Activated CD4-positive, alpha-beta T cell treated with anti-CD3 and anti-CD28 coated beads, Interleukin-2, amount 50 U/mL, for 4 hours (primary cell): ENCODE results near the gene TRPM3.

Experiments
- DNase-seq, 2 experiments: peaks; one replicate each; pipeline ENCODE4 v3.0.0-alpha.2; 2020

The TRPM3 gene

DNA sequence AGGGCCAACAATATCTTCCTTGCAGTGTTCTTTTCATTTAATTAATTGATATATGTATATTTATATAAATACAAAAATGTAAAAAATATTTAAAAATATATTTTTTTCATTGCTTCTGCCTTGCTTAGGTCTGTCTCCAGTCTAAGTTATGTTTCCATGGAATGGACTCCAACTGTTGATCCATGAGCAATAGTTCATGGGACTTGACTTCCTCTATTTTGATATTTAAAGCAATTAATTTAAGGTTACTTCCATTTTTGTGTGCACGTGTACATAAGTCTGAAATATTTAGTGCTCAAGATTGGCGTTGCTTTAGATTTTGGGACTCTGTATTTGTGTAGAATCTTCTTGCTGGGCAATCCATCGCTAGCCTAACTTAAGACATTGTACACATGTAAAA lies 551.6 kb downstream of the TRPM3 start:
- no peak for DNase-seq

DNA sequence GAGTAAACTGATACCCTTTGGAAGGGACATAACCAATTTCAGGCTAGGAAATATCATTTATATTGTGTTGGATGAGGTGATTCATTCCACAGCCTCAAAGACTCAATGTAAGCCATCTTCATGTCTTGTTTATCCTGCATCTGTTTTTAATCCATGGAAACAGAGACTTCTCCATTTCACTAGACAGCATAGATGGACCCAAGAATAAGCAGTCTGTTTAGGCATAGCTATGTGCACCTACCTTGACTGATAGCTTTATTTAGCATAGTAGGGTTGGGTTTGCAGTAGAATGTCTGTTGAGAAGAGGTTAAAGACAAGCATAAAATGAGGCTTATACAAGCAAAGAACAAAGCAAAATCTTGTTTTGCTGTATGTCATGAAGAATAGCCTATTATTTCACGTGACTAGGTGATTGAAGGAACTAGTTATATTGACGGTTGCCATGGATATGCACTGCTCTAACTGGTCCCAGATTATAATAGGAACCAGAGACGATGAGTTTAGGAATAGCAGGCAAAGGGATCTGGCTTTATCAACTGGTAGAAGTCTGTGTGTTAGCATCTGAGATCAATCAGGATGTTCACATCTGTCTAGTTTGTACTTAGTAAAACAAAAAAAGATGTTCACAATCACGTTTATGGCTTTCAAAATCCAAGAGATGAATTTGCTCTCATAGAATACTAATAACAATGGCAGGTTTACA lies 552.2 kb downstream of the TRPM3 start:
- no peak for DNase-seq

DNA sequence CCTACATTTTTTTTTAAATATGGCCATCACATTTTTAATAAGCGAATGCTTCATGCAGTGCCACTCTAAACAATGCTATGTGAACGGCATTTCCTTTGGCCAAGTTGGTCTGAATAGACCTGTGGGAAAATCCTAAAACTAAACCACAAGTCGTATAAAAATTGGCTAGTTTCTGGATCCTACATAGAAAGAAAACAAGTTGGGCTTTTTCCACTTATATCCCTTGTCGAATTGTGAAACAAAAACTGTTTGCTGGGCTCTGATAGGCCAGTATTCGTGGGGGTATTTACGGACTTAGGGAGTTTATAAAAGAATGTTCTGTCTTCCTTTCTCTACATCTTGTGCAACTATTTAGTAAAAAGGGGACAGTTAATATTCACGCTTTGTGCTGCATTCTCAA lies 553.9 kb downstream of the TRPM3 start:
- no peak for DNase-seq

DNA sequence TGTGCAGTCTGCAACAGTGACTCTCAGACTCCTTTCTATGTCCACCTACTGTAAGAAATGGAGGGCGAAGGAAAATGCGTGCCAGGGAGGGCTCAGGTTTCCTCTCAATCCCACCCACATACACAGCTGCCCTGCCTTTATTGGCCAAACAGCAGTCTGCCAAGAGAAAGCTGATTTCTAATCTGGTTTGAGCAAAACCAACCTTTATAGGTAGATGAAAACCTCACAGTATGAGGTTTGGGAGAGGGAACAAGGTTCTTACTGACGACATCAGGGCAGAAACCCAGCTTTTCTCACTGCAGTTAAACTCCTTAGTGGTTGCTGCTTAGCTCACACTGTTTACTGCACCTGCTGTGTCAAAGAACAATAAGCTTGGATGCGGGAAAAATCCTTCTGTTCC lies 554.7 kb downstream of the TRPM3 start:
- DNase-seq = no peak

DNA sequence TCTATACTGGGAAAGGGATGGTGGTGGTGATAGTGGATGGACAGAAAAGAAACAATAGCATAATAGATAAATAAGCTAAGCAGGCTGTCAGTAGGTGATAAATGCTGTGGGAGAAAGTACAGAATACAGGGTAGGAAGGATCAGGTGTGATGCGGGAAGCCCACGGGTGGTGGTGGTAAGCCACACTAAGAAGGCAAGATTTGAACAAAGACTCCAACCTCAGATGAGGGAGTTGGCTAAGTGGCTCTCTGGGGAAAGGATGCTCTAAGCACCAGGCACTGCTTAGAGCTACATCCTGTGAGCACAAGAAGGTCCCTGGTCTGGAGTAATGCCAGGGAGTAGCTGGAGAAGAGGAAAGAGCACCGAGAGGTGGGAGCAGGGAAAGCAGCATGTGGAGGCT lies 555.4 kb downstream of the TRPM3 start:
- DNase-seq = no peak

DNA sequence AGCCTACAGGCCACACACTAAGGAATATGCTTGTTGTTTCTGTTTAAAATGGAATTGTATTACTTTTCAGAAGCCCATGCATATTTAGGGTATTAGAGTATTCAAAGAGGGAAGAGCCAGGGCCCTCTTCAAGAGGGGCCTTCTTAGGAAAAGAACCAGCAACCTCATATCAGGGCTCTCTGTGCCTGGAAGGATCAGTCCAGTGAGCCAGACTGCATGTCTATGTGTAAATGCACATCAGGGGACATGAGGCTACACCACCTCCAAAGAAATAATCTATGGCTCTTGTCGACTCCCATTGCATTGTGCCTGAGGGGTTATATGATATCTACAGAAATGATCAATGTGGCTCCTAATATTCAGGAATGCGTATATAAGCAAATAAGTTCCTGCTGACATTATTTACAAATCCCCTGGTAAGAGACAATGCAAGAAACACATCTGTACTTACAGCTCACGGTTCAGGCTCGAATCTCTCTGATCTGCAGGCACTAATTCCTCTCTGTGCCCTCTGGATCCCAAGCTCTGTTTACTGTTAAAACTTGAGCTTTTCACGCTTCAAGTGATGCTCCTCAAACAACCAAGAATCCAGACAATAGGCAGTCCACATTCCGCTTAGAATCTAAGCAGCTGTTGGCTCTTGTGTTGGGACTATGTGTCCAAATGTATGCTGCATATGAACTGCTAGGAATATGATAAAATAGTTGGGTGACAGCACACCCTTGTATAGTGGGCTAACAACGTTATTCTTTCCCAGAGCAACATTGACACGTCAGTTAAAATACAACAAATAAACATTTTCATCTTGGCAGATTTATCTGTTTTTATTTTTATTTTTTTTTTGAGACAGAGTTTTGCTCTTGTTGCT lies 556.7 kb downstream of the TRPM3 start:
- DNase-seq = no peak

DNA sequence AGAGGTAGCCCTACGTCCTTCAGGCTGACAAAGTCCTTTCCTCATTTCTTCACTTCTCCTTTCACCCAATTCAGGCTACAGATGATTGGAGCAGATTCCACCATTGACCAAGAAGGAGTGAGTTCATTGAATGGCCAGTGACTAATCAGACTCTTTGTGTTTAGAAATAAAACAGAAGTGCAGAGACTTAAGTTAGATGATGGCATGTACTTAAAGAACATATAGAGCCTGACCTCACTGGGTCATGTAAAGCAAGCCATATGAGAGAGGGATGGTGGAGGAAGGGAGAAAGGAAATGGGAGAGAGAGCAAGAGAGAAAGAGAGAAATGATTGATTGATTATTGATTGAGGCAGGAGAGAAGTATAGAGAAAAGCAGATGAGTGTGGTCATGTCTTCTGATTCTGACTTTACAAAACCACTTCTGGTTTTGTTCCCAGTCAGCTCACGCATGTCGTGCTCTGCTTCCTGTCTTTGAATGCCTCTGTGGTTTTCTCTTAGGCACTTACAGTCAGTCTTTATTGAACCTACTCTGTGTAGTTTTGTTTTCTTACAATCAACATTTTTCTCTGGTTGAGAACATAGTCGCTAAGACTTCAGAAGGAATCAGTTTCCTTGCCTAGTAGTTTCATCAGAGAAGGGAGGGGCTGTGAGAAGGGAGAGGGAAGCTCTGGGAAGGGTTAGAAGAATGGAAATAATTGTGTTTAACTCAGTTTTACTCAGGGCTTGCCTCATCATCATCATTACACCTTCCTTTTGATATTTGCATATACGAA lies 557.8 kb downstream of the TRPM3 start:
- DNase-seq = peak; percentile 11 to 30

DNA sequence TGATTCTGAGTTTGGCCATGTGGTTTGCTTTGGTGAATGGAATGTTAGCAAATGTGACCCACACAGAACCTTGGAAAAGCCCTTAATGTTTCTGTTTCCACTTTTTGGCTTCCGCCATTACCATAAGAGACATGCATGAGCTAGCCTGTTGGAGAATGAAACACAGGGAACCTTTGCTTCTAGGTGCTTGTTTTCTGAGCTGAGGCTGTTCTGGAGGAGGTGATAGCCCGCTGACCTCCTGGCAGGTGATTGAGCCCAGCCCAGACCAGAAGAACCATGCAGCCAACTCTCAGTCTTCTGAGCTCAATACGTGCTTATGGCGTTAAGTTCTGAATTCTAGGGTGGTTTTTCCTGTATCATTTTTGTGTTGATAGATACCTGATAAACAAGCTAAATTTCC lies 558.4 kb downstream of the TRPM3 start:
- no peak for DNase-seq

DNA sequence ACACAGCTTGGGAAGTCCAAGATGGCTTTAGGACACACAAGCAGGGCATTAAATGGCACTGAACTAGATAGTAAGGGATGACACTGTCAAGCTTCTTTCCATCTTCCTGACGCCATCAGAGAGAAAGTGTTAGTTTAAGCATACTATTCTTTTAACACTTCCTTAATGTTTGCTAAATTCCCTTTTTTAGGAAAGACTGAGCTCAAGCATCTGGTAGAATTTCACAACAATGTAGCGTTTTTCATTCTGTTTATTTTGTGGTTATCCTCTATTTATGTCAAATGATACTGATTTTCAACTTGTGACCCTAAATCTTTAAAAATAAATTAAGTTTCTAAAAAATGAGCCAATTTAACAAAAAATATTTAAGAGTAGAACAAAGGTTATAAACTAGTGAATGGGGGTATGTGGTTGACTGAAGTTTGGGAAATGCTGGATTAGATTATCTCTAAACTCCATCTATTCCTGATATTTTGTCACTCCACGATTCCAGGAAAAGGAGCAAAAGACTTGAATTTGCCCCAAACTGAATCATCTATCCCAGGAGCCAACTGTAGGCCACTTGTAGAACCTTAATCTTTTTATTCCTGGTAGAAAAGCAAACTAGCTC lies 559.5 kb downstream of the TRPM3 start:
- no peak for DNase-seq

DNA sequence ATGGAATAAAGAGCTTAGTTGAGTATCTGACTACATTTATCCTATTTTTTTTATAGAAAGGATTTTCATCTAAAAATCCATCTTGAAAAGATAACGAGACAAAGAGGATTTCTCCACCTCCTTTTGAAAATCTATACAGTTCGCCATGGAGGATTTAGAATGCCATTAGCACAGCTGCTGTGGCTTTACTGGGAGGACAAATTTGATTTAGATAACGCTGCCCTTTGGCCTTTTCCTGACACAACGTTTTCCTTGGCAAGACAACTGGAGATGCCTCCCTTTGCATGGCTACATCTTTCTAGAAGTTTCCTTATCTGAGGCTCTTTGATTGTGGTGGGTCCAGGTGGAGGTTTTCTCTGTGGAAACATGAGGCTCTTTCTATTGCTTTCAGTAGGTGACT lies 560.3 kb downstream of the TRPM3 start:
- no peak for DNase-seq

DNA sequence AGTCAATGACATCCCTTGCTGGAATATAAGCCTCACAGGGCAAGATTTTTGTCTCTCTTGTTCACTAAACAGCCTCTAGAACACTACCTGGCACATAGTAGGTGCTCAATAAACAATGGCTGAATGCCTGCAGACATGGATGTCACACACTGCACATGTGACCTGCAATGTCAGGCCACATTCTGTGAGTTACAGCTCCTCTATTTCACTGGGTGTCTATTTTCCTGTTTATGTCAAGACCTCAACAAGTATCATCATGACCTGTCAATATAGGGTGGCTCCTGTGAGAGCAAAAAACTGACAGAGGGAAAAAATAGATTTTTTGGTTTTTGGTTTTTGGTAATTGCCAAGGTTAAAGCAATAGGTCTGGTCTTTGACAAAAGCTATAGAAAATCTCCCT lies 562.3 kb downstream of the TRPM3 start:
- no peak for DNase-seq

DNA sequence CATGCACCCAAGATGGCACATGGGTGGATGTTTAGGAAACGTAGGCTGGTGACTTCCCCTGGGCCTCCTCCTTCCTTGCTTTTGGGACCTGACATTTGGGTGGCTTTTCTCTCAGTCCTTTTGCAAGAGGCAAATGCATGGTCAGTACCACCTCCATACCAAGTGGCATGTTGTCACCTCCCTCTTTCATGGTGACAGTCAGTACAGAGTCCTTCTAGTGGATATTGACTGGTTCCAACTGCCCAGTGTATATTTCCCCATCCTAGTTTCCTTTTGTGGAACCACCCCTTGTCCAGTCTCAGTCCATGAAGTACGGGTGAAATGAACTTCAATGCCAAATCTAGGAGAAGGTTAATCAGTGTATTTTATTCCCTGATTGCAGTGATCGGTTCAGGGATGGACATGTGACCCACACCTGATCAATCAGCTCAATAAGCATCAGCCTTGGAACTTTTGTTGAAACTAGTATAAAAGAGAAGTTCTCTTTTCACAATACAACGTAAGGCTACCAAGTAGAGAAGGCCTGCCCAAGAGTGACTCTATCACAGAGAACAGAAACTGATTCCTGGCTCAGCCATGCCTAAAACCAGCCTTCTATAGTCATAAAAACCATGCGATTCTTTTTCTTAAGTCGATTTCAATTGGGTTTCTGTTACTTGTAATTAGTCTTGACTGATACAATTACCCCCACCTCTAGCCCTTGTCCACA lies 563.6 kb downstream of the TRPM3 start:
- no peak for DNase-seq

DNA sequence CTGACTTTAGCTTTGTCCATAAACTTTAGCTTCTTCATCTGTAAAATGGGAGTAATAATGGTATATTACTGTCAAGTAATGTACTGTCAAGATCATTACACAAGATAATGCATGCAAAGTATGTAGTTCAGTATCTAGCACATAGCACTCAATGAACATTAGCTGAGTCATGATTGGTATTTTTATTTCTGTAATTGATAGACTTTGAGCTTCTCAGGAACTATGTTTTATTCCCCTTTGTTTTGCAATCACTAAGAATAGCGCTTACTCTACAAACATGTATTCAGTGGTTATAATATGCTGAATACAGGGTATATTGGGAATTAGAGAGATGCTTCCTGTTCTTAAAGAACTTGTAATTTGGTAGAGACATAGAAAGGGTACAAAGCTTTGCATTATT lies 564.6 kb downstream of the TRPM3 start:
- DNase-seq = no peak

DNA sequence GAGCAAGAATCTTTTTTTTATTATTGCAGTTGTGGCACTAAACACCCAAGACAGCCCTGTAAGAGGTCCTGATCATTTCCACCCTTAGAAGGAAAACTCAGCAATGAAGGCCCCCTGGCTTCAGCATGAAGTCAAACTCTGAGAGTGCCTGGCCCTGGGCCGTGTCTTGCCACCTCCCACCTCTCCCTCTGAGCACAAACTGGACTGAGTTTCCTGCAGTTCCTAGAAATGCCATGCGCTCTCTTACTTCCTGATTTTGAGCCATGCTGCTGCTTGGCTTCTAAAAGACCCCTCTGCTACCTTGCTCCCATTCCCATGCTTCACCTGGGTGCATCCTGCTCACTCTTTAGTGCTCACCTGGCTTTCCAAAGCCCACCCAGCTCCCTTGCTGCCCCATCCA lies 566.5 kb downstream of the TRPM3 start:
- DNase-seq = no peak

DNA sequence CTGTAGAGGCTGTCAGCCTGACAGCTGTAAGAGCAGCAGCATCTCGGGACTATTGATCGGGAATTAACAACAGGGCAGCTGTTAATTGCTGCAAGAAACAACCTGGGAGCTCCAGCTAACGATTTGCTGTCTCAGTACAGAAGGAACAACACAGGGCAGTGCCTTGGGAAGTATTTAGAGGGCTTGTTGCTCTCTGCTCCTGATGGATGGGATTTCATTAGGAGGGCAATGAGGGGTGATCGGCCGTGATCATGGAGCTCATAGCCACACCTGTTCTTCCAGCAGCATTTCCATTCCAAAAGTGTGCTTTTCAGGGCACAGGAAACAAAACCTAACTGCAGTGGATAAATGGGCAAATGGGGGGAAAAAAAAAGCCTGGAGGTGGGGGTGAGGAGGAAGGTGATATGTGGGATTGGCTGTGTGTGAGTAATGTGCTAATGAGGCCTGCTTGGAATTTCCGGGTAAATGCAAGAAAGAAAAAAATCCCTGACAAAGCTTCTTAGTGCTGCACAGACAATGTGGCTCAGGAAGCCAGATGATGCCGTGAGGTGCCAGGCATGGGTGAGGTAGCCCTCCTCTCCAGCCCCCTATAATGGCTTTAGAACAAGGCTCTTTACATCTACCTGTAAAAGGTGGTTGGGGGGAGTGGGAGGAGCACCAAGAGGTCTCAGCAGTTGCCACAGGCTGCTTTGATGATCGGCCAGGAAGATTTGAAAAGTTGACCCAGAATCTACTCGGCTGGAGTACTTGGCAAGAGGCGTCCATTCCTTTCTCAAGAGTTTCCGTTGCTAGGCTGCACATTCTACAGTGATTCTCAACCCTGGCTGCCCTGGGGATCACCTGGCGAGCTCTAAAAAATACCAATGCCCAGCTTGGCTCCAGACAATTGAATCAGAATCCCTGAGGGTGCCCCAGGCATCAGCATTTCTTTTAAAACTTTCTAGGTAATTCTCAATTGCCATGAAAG lies 567.4 kb downstream of the TRPM3 start:
- no peak for DNase-seq

DNA sequence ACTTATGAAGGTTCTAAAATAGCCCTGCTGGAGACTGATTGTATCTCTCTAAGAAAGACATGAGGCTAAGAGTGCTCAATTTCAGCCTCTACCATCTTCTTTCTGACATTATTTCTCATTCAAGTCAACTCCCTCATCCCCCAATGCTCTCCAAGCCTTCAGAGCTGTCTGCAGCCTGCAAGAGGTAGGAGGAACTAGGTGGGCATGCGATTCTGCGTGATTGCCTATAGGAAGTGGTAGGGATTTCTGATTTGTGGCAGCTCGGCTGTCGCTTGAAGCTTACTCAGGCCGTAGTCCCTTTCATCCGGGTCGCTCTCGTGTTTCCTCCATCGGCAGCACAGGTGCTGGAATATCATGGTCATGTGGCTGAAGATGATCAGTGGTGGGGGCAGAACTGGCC lies 568.9 kb downstream of the TRPM3 start:
- DNase-seq = no peak

DNA sequence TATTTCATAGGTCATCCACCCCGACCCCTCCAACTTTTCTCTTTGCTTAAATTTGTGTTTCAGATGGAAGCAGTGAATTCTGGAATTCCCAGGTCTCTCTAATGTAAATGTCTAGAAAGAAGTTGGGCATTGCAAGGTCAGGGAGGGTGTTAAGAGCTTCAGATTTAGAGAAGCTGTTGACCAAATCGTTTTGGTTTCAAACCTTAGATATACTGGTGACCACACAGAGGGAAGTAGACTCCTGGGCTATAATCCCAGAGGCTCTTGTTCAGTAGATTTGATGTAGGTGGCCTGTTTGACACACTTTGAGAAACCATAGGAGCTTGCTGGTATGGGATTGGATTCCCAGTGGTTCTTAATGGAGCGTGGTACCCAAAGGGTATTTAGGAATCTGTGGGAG lies 569.6 kb downstream of the TRPM3 start:
- no peak for DNase-seq

DNA sequence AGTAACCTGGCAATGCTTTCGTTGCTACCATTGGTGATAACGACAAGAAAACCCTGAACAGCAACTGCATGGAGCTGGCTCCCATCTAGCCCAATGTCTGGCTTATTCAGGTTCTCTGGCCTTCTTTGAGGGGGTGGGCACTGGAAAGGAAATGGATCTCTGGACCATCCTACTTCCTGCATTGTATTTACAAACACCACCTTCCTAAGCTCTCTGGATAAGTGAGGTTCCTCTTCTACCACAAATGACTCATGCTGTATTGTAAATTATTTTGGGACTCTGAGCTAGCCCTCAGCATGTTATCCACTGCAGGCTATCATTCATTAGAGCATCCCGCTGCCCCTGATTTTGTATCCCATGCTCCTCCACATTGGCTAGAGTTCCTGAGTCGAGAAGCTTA lies 570.0 kb downstream of the TRPM3 start:
- DNase-seq = no peak

DNA sequence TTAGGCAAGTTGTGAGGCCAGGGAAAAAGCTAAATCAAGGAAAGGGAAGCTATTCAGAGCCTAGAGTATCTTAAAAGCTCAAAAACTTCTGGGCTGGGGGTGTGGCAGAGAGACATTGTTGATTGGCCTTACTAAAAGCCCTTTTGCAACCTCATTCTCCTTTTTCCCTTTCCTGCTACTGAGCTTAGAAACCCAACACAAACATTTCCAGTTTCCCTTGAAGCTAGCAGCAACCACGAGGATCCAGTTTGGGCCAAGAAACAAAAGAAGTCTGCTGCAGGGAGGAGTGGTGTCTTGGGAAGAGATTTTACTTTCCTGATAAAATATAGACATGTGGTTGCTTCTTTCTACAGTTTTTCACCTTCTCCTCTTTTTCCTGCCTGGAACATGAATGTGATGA lies 571.5 kb downstream of the TRPM3 start:
- no peak for DNase-seq

DNA sequence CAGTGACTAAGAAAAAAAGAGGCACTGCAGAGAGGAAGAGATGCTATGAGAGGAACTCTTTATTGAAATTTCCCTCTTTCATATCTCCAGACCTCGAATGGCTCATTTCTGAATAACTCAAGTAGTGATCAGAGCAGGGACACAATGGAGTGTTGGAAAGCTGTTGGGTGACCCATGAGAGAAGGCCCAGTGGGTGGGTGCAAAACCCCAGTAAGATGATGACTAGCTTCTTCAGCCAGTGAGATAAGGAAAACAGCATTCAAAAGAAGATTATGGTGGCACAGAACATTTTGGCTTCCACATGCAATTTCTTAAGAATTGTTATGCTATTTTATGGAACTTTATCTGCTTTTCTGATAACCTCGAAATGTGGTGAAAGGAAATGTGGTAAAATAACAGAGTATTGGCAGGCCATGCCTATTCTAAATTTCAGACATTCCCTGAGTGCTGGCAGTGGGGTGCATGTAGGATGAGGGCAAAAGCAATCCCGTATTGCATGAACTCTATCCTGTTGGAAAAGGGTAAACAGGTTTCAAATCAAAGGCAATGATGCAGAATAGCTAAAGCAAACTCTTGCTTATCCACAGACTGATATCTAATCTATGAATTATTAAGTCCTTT lies 579.0 kb downstream of the TRPM3 start:
- DNase-seq = no peak

DNA sequence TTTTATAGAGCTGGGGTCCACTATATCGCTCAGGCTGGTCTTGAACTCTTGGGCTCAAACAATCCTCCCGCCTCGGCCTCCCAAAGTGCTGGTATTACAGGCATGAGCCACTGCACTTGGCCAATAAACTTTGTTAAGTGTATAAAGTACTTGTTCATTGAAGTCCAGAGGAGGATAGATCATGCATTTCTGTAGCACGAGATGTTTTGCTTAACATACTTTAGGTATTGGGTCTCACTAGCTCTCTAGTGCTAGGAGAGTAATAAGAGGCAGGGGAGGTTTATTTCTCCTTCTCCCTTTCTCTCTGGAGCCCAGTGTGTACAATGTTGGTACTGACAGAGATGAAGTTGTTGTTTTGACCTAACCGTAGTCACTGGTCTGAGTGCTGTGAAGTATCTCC lies 581.4 kb downstream of the TRPM3 start:
- DNase-seq = no peak
